GM19351 (cell line): ENCODE results near the gene UBE2G2.

Experiments
- ATAC-seq: cut with Tn5 transposase; IDR thresholded peaks from one replicate; pipeline ENCODE4 v1.9.1; 2021; ENCODE audit warnings: mild to moderate bottlenecking, moderate library complexity; ENCODE audit not compliant: unreplicated experiment

Gene UBE2G2

GRCh38 chr21:44766818-44767354 is 34.7 kb downstream of the UBE2G2 start:
- no peak for ATAC-seq

DNA sequence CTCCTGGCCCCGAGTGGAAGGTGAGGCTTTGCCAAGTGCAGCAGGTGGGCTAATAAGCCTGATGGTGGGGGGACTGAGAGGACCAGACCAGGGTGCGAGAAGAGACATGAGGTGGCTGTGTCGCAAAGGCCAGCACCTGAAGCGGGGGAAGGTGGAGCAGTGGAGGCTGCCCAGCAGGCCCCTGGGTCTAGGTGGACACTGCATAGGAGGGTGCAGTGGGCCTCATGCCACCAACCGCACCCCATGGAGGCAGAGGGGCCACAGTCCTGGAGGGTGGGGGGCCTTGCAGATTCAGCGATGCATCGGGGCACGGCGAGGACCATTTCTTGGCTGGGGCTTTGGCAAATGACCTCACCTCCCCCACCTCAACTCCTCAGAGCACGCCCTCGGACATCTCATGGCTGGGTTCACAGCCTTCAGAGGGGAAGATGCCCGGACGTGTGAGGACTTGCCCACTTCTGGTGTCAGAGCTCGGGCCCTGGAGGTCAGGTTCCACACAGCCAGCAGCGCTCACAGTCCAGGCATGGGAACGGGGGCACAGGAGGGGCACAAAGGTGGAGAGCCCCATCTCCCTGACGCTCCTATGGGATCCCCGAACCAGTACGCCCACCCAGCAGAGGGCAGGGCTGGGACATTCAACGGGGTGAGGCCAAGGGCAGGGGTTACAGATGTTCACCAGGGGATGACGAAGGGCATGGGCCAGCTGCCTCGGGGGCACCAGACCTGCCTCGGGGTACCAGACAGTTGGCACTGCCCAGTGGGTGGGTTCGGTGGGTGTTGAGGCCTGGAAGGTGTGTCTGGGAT is 35.4 kb downstream of the UBE2G2 start:
- ATAC-seq: no peak

DNA sequence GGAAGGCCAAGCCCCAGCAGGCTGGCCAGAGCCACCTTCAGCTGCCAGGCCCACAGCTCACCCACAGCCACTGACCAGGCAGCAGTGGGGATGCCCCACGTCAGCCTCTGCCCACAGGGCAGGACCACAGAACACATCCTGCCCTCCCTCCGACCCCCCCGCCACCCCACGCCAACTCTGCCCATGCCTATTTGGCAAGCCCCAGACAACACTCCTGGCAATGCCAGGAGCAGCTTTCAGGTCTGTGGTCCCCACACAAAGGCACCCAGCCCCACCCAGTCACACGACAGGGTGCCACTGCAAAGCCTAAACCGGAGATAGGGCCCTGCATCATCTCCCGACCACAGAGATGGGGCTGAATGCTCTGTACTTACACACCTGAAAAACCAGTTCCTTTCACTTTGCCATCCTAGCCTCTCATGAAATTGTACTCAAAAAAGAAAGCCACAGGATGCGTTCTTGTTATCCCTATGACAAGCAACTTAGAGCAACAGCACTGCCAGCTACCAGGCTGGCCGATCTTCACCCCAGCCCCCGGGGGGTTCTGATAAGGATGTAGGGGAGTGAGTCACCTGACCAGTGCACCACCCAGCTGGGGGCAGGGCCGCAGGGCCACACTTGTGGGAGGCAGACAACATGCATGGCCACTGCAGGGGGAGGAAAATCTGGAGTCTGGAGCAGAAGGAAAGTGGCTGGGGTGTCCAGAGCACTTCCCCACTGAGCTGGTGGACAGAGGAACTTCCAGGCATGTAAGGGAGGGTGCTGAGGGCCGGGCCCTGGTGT is 36.2 kb downstream of the UBE2G2 start:
- no peak for ATAC-seq

- ATAC-seq: no peak
Observed at GRCh38 chr21:44764319-44765230, 37.0 kb downstream of the UBE2G2 start.

DNA sequence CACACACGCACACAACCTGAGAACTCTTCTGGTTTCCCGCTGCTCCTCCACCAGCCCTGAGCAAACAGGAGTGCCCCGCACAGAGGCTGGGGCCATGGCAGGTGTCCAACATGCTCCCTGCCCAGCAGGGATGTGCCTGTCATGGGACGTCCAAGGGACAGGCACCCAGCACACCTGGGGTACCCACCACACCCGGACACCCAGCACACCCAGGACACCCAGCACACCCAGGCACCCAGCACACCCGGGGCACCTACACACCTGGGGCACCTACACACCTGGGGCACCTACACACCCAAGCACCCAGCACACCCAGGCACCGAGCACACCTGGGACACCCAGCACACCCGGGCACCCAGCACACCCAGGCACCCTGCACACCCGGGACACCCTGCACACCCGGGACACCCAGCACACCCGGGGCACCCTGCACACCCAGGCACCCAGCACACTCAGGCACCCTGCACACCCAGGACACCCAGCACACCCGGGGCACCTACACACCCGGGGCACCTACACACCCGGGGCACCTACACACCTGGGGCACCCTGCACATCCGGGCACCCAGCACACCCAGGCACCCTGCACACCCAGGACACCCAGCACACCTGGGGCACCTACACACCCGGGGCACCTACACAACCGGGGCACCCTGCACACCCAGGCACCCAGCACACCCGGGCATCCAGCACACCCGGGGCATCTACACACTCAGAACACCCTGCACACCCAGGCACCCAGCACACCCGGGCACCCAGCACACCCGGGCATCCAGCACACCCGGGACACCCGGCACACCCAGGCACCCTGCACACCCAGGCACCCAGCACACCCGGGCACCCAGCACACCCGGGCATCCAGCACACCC is 37.9 kb downstream of the UBE2G2 start:
- ATAC-seq: no peak

DNA sequence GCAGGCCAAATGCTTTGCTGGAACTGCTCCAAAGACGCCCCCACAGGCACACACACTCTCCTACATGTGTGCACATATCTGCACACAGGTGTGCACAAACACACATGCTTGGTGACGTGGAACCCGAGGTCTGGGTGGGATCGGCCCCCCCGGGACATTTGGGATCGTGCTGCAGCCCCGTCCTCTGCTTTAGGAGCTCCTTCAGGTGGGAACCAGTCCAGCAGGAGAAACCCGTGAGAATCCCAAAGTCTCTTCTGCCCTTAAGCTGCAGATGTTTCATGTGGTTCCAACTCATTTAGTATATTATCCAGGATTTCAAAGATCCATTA is 38.6 kb downstream of the UBE2G2 start:
- no peak for ATAC-seq

GRCh38 chr21:44762221-44763049 is 39.2 kb downstream of the UBE2G2 start:
- no peak for ATAC-seq

DNA sequence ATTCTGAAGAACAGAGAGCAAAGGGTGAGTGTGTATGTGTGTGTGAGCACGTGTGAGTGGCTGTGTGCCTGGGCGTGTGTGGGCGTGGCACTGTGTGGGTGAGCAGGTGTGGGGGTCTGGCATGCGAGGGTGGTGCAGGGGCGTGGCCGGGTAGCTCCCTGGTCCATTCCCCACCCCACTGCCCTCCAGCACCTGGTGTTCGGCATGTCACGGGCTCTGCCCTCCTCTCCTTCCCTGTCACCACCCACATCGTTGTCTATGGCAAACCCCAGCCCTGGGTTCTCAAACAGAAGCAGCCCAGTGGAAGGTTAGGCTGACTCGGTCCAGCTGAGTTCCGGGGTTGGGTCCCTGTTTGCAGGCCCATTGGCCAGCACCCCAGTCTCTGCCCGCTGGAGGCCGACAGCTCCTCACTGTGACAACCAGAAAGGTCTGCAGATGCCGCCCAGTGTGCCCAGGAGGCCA is 39.8 kb downstream of the UBE2G2 start:
- no peak for ATAC-seq

GRCh38 chr21:44761011-44761729 is 40.5 kb downstream of the UBE2G2 start:
- ATAC-seq: no peak

DNA sequence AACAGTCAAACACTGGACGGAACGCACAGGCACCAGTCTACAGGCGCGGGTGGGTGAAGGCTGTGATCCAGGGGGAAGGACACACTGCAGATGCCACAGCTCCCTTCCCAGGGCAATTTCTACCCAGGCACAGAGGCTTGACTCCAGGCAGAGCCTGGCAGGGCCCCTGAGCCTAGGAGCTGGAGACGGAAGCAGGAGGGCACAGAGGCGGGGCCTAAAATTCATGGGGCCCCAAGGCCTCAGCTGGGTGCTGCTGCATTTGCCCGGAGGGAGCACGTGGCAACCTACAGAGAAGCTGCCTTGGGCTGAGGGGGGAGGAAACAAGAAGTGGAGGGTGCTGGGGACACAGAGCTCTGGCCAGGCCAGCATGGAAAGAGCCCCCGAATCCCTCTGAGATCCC is 41.2 kb downstream of the UBE2G2 start:
- no peak for ATAC-seq

DNA sequence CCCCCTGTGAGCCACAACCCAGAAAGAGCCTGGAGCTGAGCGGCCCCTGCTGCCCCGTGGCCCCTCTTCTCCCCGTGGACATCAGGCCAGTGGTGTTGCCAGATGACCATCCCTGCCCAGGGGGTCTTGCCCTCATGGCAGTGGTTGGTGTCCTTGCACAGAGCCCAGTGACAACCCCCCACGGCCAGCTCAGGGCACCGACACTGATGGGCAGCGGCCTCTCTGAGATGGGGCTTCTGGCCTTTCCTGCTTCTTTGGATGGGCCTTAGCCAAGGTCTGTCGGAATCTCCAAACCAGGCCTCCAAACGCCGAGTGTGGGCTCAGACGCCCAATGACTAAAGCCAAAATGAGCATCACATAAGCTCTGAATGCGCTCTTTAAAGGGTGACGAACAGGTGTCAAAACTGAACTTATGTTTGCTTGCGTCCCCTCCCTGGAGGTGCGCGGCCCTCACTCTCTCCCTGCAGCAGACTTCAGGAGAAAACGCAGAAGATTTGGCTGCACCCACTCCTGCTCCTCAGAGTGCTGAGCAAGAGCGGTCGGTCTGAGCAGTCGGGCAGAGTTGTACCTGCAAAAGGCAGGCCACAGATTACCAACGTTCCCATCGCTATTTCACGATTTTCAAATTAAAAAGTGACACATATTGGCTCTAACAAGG is 41.9 kb downstream of the UBE2G2 start:
- no peak for ATAC-seq

DNA sequence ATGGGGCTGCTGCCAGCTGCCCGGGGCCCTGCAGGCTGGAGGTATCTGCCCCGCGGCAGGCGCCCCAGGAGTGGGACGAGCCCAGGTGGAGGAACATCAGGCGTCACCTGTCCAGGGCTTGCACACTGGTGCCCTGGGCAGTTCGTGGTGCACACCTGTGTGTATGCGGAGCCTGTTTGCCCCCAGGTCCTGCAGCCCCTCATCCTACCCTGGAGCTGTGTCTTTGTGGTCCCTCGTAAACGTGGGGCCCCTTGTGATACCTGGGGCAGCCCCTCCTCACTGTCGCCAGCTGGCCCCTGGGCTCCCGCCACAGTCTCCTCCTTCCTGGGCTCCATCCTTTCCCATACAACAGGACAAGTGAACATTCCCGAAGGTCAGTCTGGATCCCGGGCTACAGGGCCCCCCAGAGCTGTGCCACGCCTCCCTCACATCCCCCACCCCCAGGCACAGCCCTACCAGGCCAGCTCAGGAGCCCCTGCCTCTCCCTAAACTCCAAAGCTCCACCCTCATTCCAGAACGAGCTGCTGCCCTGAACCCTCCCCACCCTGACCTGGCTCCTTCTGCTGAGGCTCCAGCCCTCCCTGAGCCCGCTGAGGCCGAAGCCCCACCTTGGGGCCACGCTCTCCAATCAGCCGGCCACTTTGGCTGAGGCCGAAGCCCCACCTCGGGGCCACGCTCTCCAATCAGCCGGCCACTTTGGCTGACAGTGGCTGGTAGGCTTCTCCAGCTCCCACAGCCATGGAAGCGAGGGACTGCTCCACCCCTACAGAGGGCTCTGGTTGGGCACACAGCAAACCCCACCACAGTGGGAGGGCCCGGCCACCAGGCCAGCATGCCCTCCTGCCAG is 42.6 kb downstream of the UBE2G2 start:
- ATAC-seq: no peak

GRCh38 chr21:44758141-44758561 is 43.5 kb downstream of the UBE2G2 start:
- ATAC-seq: no peak

- no peak for ATAC-seq
Observed at GRCh38 chr21:44757731-44758130, 43.9 kb downstream of the UBE2G2 start.

DNA sequence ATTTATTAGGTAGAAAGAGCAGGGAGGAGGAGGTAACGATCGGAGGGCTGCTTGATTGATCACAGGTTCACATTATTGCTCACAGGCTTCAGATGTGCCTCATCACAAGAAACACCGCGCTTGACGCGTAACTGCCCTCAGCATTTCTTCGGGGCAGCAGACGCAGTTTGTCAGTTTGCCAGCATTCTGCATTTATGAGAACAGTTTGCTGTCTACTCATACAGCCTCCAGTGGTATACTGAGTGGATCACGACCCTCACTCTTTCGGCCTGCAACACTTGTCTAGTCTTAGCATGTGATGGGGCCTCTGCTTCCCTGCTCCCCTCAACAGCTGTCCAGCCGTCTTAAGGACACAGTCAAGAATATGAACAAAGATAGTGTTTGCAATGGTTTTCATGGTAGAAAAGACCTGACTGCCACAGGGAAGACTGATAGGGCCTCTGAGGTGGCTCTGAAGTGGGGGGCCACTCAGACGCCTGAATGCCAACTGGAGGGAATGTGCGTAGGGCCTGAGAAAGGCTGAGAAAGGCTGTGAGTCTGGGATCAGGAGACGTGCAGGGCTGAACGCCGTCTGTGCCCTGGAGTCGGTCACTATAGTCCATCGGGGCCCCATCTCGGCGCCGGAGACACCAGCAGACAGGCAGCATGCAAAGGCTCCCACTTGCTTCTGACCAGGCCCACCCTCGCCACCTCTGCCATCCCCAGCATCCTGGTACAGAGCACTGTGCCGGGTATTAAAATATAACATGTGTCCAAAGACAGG is 45.0 kb downstream of the UBE2G2 start:
- ATAC-seq: no peak

DNA sequence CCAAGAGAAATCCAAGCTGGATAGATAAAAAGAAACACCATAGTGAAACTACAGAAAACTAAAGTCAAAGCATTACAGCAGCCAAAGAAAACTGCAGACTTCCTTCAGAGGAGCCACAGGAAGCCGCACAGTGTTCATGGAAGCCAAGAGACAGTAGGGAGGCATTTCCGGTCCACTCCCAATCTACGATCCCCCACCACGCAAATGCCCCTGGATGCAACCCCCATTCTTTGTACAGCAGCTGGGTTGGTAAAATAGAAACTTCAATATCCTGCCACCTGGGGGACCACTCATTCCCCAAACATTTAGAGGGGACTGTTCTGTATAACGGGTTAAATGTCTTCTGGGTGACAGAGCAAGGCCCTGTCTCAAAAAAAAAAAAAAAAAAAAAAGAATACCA is 46.4 kb downstream of the UBE2G2 start:
- ATAC-seq: no peak
